Osteoblast (primary cell): ENCODE results near the gene CACNA1E. TPM values are rescaled to one million over a fixed set of nuclear protein-coding genes. Genes with fewer than 3 reads are reported as not detected.
A peak's percentile ranks its signal among the peaks of the same experiment; 100 is the strongest.

ENCODE experiments used
- DNase-seq: peaks from one replicate; pipeline ENCODE4 v3.0.0; 2011; ENCODE audit warnings: low spot score, mixed read lengths; ENCODE audit not compliant: insufficient read length; ENCODE audit errors: missing footprints
- H2AFZ ChIP-seq: 2 replicates; pipeline ENCODE4 v1.6.0; 2011; ENCODE audit warnings: mild to moderate bottlenecking, low read length
- H3K27ac ChIP-seq: 2 replicates; pipeline ENCODE4 v1.5.1; 2011; ENCODE audit warnings: mild to moderate bottlenecking, low read depth, low read length, moderate library complexity
- H3K27me3 ChIP-seq: 2 replicates; pipeline ENCODE4 v1.6.0; 2012; ENCODE audit warnings: mild to moderate bottlenecking, control low read depth, inconsistent platforms, low read length, moderate library complexity; ENCODE audit not compliant: insufficient read depth
- H3K36me3 ChIP-seq: 2 replicates; pipeline ENCODE4 v1.5.1; 2011; ENCODE audit warnings: mild to moderate bottlenecking, low read length, control low read depth, moderate library complexity; ENCODE audit not compliant: insufficient read depth
- H3K4me1 ChIP-seq: 2 replicates; pipeline ENCODE4 v1.5.1; 2011; ENCODE audit warnings: mild to moderate bottlenecking, low read length, control low read depth, moderate library complexity; ENCODE audit not compliant: insufficient read depth
- H3K4me2 ChIP-seq: 2 replicates; pipeline ENCODE4 v1.6.0; 2011; ENCODE audit warnings: mild to moderate bottlenecking, low read length; ENCODE audit not compliant: insufficient read depth
- H3K4me3 ChIP-seq: fragments of 200-600 bp; sonication (generic); 3 replicates; pipeline ENCODE4 v1.5.1; 2012; ENCODE audit warnings: mild to moderate bottlenecking, low read length, inconsistent platforms; ENCODE audit not compliant: insufficient read depth
- H3K79me2 ChIP-seq: 2 replicates; pipeline ENCODE4 v1.6.0; 2012; ENCODE audit warnings: mild to moderate bottlenecking, low read length, control low read depth, inconsistent platforms; ENCODE audit not compliant: insufficient read depth
- H3K9me3 ChIP-seq: 2 replicates; pipeline ENCODE4 v1.5.1; 2011; ENCODE audit warnings: low read depth, low read length, control low read depth
- H4K20me1 ChIP-seq: 2 replicates; pipeline ENCODE4 v1.6.0; 2012; ENCODE audit warnings: mild to moderate bottlenecking, low read length, control low read depth; ENCODE audit not compliant: insufficient read depth
- total RNA-seq: library from RNA; depleted of rRNA; stranded (reverse); fragments of >200 nt; gene quantifications from 2 replicates; pipeline ENCODE4 v1.2.3, GENCODE V29; 2012
- TF ChIP-seq, protein P1 (sequence below): IDR thresholded peaks from 2 replicates; pipeline ENCODE4 v1.5.1; 2011; ENCODE audit warnings: mild to moderate bottlenecking, low read depth, low read length, moderate library complexity; ENCODE audit errors: extremely low read depth

CACNA1E gene
- total RNA-seq, 1 donor: under 0.01 TPM

GRCh38 chr1:181640956-181641355 is 157.6 kb downstream of the CACNA1E start:
- no peaks in the 10 kb centered on the region for H4K20me1 ChIP-seq
- no peaks in the 10 kb centered on the region for H3K27me3 ChIP-seq
- H3K4me1 ChIP-seq: no peaks in the 10 kb centered on the region
- no peak overlapping the region for H2AFZ ChIP-seq
- DNase-seq: no peak
- no peak overlapping the region for H3K27ac ChIP-seq
- no peaks in the 10 kb centered on the region for H3K9me3 ChIP-seq
- TF ChIP-seq, protein P1, sequence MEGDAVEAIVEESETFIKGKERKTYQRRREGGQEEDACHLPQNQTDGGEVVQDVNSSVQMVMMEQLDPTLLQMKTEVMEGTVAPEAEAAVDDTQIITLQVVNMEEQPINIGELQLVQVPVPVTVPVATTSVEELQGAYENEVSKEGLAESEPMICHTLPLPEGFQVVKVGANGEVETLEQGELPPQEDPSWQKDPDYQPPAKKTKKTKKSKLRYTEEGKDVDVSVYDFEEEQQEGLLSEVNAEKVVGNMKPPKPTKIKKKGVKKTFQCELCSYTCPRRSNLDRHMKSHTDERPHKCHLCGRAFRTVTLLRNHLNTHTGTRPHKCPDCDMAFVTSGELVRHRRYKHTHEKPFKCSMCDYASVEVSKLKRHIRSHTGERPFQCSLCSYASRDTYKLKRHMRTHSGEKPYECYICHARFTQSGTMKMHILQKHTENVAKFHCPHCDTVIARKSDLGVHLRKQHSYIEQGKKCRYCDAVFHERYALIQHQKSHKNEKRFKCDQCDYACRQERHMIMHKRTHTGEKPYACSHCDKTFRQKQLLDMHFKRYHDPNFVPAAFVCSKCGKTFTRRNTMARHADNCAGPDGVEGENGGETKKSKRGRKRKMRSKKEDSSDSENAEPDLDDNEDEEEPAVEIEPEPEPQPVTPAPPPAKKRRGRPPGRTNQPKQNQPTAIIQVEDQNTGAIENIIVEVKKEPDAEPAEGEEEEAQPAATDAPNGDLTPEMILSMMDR: no peak
- no peaks in the 10 kb centered on the region for H3K79me2 ChIP-seq
- no peak overlapping the region for H3K4me2 ChIP-seq
- no peaks in the 10 kb centered on the region for H3K36me3 ChIP-seq
- H3K4me3 ChIP-seq: no peak overlapping the region

GRCh38 chr1:181643631-181644030 is 160.3 kb downstream of the CACNA1E start:
- Histone ChIP-seq H2AFZ (no peak overlapping the region), H3K27ac (no peak overlapping the region), H3K36me3 (no peaks in the 10 kb centered on the region), H3K4me1 (peaks cover 4% of the 10 kb centered on the region), H3K27me3 (no peaks in the 10 kb centered on the region), H3K79me2 (no peaks in the 10 kb centered on the region), H3K9me3 (no peaks in the 10 kb centered on the region), H3K4me3 (no peak overlapping the region), H3K4me2 (no peak overlapping the region), H4K20me1 (no peaks in the 10 kb centered on the region)
- DNase-seq: peak; percentile 42
- TF ChIP-seq, protein P1: no peak

GRCh38 chr1:181645171-181645570 is 161.9 kb downstream of the CACNA1E start:
- H3K9me3 ChIP-seq: no peaks in the 10 kb centered on the region
- H2AFZ ChIP-seq: no peak overlapping the region
- no peak overlapping the region for H3K4me3 ChIP-seq
- no peak overlapping the region for H3K27ac ChIP-seq
- H3K36me3 ChIP-seq: no peaks in the 10 kb centered on the region
- peaks cover 4% of the 10 kb centered on the region for H3K4me1 ChIP-seq
- H4K20me1 ChIP-seq: no peaks in the 10 kb centered on the region
- H3K27me3 ChIP-seq: no peaks in the 10 kb centered on the region
- no peak for DNase-seq
- TF ChIP-seq, protein P1: no peak
- H3K4me2 ChIP-seq: no peak overlapping the region
- H3K79me2 ChIP-seq: no peaks in the 10 kb centered on the region

DNA sequence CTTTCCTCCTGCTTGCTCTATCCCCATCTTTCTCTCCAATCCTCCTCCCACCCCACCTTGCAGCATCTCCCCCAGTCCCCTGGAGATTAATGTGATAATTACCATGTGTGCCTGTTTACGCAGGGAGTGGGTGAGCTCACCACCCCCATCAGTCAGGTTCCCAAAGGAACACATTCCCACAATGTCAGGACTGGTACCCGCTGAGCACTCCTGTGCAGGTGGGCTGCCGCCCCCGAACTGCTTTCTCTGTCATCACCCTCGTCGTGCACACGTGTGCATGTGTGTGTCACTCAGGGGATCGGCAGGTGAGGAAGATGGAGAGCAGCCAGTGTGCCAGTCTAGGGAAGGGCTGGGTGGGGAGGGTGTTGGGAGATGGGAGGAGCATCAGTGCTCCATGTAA is 163.4 kb downstream of the CACNA1E start:
- no peaks in the 10 kb centered on the region for H3K9me3 ChIP-seq
- no peak overlapping the region for H3K27ac ChIP-seq
- no peak overlapping the region for H3K4me2 ChIP-seq
- H3K4me1 ChIP-seq: peaks cover 4% of the 10 kb centered on the region
- TF ChIP-seq, protein P1: no peak
- no peaks in the 10 kb centered on the region for H4K20me1 ChIP-seq
- no peak overlapping the region for H2AFZ ChIP-seq
- H3K36me3 ChIP-seq: no peaks in the 10 kb centered on the region
- no peak for DNase-seq
- no peaks in the 10 kb centered on the region for H3K79me2 ChIP-seq
- H3K27me3 ChIP-seq: no peaks in the 10 kb centered on the region
- H3K4me3 ChIP-seq: no peak overlapping the region
